NCI-H2227 (cell line): ENCODE measurements around the gene MVB12B.
"Not testable (repeated sequence)": the region's sequence is repeated elsewhere in the genome, so short reads cannot be mapped to it uniquely, and the experiment has no call there.

ENCODE experiments used
- DNase-seq: peaks from one replicate; lab custom pipeline; 2025; ENCODE audit not compliant: unreplicated experiment; lab: John Stamatoyannopoulos, UW

Gene MVB12B

GRCh38 chr9:126464694-126465441 lies 138.2 kb downstream of the MVB12B start:
- DNase-seq = no peak

GRCh38 chr9:126465977-126466376 lies 139.3 kb downstream of the MVB12B start:
- no peak for DNase-seq

GRCh38 chr9:126468141-126468825 lies 141.7 kb downstream of the MVB12B start:
- DNase-seq = no peak

GRCh38 chr9:126470241-126470993 lies 143.8 kb downstream of the MVB12B start:
- no peak for DNase-seq

- no peak for DNase-seq
These were observed 144.5 kb downstream of the MVB12B start for GRCh38 chr9:126471084-126471624.

GRCh38 chr9:126472198-126472947 lies 145.7 kb downstream of the MVB12B start:
- no peak for DNase-seq

GRCh38 chr9:126472948-126473298 lies 146.3 kb downstream of the MVB12B start:
- no peak for DNase-seq

- no peak for DNase-seq
These were observed 147.7 kb downstream of the MVB12B start for GRCh38 chr9:126474206-126474765.

- DNase-seq = no peak
These were observed 148.3 kb downstream of the MVB12B start for GRCh38 chr9:126474786-126475485.

- DNase-seq = no peak
These were observed 149.4 kb downstream of the MVB12B start for GRCh38 chr9:126475933-126476555.

GRCh38 chr9:126477432-126477831 lies 150.8 kb downstream of the MVB12B start:
- not testable (repeated sequence) for DNase-seq

GRCh38 chr9:126478216-126478981 lies 151.8 kb downstream of the MVB12B start:
- no peak for DNase-seq

- DNase-seq = no peak
These were observed 152.9 kb downstream of the MVB12B start for GRCh38 chr9:126479515-126479914.

GRCh38 chr9:126480813-126481212 lies 154.2 kb downstream of the MVB12B start:
- DNase-seq = no peak

- no peak for DNase-seq
These were observed 155.2 kb downstream of the MVB12B start for GRCh38 chr9:126481862-126482261.

- DNase-seq = no peak
These were observed 155.9 kb downstream of the MVB12B start for GRCh38 chr9:126482361-126483044.

- no peak for DNase-seq
These were observed 156.9 kb downstream of the MVB12B start for GRCh38 chr9:126483468-126484073.

GRCh38 chr9:126485662-126486061 lies 159.0 kb downstream of the MVB12B start:
- no peak for DNase-seq
